GM21717 (cell line): ENCODE results near the gene CATSPERE.

ENCODE experiments used
- ATAC-seq: cut with Tn5 transposase; IDR thresholded peaks from one replicate; pipeline ENCODE4 v1.9.1; 2021; ENCODE audit warnings: mild to moderate bottlenecking, moderate library complexity; ENCODE audit not compliant: unreplicated experiment

CATSPERE gene

DNA sequence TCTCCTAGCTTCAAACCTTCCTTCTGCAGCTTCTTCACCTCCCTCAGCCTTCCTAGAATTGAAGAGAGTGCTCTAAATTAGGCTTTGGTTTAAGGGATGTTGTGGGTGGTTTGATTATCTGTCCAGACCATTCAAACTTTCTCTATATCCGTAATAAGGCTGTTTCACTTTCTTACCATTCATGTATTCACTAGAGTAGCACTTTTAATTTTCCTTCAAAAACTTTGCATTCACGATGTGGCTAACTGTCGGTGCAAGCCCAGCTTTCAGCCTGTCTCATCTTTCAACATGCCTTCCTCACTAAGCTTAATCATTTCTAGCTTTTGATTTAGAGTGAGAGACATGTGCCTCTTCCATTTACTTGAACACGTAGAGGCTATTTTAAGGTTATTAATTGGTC, 165.6 kb downstream of the CATSPERE start:
- no peak for ATAC-seq

DNA sequence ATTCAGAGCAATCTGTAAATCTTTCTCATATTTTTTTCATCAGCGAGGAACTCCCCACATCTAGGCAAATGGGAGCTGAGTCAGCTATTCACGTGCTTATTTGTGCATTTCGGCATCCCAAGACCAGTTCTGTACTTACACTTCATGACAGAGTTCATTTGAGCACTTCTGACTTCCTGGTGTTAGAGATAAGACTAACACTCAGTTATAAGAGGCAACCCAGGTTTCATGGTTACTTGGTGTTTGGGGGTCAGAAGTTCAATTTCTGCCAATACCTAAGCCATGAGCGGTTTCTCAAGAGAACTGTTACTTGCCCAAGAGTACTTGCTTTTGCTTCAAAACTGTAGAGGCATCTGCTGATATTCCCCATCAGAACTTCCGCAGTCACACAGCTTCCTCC, 167.7 kb downstream of the CATSPERE start:
- no peak for ATAC-seq

DNA sequence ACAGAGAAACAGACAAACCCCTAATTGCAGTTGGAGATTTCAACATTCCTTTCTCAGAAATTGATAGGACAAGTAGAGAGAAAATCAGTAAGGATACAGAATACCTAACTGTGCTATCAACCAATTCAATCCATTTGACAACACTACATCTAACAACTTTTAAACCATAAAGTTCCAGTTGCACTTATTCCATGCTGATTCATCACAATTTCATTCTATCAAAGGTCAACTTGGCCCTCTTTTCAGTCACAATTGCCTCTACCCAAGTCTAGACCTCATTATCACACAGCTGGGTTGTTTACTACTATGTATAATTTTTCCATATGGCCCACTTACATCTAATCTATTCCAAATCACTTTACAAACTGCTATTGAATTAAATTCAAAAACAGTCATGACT, 172.1 kb downstream of the CATSPERE start:
- no peak for ATAC-seq

DNA sequence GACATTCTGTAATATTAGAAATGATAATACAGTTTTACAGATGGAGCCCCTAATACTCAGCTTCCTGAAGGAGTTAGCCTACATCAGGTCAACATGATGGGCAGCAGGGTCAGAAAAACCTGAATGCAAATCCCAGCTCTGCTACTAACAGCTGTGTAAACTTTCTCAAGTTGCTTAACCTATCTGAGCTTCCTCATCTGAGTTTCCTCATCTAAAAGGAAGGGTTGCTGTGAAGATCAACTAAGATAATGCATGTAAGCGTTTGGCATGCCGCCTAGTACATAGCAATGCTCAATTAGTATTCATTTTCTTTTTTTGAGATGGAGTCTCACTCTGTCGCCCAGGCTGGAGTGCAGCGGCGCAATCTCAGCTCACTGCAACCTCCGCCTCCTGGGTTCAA, 173.5 kb downstream of the CATSPERE start:
- ATAC-seq: no peak

DNA sequence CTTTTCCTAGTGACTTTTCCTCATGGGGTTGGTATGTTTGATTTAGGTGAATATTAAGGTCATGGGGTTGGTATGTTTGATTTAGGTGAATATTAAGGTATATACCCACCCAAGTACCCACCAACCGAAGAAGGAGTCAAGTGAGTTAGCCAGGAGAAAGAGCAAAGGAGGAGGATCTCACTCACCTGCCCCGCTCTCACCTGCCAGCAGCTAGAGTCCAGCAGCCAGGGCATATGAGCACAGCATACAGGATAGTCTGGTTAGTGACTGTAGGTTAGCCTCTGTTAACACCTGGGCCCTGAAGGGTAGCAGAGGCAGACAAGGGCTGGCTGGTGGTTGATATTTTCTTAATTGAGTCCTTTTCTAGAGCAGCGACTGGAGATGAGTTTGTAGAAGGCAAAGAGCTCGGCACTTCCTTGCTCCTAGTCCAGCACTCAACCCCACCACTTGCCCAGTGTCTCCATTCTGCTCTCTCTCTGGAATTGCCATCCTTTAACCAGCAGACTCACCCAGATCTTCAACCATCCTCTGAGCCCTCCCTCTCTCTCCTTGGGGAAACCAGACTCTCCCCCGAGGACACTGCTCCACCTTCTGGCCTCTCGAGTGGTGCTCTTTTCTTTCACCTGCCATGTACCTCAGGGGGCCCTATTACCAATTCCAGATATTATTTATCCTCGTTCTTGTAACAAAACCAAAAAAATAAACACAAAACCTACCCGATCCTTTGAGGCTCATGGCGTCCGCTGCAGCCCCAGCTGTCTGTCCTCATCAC, 175.6 kb downstream of the CATSPERE start:
- no peak for ATAC-seq

DNA sequence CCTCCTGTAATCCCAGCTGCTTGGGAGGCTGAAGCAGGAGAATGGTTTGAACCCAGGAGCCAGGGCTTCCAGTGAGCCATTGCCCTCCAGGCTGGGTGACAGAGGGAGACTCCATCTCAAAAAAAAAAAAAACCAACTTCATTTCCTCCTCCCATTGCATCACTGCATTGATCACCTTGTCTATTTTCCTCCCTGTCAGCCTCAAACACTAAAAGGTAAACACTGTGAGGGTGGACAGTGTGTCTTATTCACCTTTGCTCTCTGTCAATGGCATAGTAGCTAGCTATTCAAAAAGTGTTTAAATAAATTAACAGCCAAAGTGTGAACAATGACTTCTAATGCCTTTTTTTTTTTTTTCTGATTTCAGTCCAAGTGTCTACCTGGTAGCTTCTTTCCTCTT, 178.5 kb downstream of the CATSPERE start:
- ATAC-seq: no peak

DNA sequence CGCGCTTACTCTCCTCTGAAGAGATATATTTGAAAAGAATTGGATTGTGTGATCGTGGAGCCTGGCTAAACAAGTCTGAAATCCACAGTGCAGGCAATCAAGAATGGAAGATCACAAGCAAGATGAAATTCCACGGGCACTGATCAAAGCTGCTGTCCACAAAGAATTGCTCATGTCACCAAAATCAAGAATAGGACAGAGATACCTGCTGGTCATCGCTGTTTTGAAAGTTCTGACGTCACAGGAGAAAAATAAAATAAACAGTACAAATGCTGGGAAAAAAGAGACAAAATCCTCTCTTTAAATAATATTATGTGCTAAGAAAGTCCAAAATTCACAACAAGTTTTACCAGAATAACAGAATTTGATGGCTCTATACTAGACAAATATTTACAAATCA, 179.8 kb downstream of the CATSPERE start:
- ATAC-seq: no peak

DNA sequence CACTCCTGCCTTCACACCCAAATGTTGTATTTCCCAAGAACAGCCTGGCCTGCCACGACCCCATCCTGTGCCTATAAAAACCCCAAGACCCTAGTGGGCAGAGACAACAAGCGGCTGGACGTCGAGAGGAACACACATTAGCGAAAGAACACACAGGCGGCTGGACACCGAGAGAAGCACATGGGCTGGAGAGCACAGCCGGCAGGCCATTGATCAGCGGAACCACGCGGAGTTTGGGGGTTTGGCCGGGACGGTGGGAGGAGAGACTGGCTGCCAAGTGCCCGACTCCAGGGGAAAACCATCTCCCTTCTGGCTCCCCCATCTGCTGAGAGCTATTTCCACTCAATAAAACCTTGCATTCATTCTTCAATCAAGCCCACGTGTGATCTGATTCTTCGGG, 181.5 kb downstream of the CATSPERE start:
- ATAC-seq: no peak

DNA sequence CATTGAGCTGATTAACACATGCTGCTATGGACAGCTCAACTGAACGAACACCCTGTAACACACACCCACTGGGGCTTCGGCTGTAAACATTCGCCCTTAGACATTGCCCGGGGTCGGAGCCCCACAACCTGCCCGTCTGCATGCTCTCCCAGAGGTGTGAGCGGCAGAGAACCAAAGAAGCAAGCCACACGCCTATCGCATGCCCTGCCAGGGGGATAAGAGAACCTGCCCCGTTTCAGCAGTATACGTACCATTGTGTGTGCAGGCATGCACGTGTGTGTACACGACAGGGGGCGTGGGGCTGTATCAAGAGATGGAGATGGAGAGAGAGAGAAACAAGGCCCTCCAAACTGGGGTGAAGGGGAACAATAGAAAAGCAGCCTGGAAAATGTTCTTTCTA, 181.9 kb downstream of the CATSPERE start:
- ATAC-seq: no peak

DNA sequence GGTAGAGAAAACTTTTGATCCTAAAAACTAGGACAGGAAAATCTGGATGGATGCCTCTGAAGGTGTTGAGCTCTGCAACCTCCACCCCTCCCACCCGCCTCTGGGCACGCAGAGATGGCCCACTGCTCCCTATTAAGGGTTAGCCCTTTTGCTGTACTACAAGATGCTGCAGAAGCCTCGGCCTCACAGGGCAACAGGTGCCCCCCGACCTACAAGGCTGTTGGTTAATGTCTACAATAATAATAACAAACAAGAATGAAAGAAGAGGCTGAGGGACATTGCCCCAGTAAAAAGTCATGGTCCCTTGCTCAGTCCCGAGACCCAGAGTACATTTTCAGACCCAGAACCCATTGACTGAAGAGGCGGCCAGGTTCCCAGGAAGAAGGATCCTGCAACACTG, 184.3 kb downstream of the CATSPERE start:
- ATAC-seq: no peak

DNA sequence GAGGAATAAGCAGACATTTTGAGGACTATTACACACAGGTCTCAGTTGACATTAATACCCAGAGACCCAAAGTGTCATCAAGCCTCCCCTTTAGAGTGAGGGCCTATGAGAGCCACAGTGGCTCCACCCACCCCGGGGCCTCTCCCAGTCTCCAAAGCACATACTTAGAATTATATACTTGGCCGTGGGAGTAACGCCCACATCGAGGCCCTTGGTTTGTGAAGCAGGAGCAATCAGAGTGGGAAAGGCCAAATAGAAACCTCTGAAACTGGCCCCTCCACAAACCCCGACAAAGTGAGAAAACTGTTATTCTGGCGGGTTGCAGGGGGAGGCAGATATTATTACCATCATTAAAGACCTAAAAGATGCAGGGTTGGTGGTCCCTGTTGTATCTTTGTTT, 184.8 kb downstream of the CATSPERE start:
- ATAC-seq: no peak

DNA sequence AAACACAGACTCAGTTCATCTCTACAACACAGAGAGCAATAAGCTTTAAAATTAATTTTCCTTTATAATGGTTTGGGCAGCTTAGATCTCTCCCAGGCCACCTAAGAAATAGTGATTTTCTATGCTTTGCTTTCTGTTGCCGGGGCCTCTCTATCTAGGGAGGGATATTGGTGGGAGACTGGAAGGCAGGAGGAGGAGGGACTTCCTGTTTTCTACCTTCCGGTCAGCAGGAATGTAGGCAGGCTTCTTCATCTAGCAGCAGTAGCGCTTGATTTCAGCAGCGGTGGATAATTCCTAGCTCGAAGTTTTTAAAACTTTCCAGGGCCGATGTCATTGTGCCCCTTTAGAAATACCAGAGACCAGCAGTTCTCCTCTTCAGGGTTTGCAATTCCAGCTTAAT, 186.7 kb downstream of the CATSPERE start:
- no peak for ATAC-seq

DNA sequence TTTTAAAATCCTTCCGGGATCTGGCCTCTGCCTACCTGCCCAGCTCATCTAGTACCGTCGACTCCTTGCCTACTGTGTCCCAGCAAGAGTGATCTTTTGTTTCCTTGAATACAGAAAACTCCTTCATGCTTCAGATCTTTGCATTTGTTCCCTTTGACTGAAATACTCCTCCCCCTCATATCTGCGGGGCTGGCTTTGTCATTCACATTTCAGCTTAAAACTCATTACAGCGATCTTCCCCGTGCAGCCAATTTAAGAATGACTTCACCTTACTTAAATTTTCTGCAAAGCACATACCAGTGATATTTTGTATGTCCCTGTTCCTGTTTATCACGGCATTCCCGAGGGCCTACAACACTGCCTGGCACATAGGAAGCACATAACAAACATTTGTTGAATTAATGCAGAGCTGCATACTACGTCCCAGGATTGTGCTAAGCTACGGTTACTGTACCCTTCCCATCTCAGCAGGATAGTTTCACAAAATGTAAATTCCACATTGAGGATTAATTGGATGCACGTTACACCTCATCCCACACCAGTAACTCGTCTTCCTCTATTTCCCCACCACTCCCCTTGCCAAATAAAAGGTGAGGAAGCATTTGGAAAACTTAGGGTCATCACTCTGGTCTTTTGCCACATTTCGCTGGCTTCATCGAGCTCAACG, 191.0 kb downstream of the CATSPERE start:
- ATAC-seq: no peak

DNA sequence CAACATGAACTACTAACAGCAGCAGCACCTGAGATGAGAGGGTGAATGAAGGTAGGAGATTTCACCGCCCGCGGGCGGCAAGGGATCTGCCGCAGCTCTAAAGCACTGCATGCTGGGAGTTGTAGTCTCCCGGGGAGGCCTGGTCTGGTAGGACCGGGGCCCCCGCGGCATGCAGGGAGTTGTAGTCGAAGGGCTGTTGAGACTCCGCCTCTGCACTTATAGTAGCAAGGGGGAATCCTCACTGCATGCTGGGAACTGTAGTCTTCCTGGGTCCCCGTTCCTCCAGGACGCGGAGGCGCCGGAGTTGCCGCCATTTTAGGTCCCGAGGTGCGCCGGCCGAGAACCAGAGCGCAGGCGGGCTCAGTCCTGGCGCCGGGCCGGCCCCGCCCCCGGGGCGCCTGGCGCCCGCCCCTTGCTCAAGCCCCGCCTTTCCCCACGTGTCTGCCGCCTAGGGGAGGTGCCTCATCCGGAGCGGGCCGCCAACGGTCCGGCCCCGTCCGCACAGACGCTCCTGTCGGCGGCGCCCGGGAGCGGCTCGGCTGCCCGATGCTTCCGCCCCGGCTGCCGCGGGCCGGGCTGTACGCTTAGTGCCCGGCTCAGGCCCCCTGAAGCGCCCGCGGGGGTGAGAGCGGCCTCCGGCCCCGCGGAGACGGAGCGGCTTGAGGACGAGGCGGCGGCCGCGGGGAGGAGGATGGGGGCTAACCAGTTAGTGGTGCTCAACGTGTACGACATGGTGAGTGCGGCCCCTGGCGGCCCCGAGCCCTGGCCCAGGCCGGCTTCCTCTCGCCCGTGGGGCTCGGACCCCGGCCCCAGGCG, 191.8 kb downstream of the CATSPERE start, which contains the start of gene DESI2:
Gene DESI2, plus strand, starts transcription at position 504 of the 816 bp plus-strand sequence. Its CDS starts 188 bp downstream, at position 692.
- ATAC-seq: peak; percentile 98

DNA sequence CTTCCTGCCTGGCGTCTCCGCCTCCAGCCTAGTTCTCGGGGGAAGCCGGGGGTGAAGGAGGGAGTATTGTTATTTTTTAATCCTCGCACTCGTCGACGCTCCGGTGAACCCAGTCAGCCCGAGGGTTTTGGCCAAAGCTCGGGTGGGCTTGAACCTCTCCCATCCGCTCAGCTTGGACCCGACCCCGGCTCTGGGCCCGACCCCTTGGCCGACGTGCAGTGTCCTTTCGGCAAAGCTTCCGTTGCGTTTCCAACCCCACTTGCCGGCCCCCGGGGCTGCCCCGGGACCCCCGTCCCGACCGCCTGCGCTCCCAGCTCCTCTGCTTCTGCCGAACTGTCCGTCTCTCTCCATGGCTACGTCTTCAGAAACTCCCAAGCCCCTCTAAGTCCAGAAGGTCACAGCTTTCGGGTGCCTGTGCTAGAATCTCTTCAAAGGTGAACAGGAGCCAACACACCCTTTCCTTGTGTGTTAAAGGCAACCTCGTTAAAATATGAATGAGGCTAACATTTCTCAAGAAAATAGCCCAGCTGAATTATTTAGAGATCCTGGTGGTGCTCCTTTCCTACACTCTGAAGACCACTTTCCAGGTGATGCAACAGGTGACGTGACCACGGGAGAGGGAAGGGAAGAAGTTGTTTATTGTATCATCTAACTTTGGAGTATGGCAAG, 192.5 kb downstream of the CATSPERE start:
- ATAC-seq: peak; percentile 0

DNA sequence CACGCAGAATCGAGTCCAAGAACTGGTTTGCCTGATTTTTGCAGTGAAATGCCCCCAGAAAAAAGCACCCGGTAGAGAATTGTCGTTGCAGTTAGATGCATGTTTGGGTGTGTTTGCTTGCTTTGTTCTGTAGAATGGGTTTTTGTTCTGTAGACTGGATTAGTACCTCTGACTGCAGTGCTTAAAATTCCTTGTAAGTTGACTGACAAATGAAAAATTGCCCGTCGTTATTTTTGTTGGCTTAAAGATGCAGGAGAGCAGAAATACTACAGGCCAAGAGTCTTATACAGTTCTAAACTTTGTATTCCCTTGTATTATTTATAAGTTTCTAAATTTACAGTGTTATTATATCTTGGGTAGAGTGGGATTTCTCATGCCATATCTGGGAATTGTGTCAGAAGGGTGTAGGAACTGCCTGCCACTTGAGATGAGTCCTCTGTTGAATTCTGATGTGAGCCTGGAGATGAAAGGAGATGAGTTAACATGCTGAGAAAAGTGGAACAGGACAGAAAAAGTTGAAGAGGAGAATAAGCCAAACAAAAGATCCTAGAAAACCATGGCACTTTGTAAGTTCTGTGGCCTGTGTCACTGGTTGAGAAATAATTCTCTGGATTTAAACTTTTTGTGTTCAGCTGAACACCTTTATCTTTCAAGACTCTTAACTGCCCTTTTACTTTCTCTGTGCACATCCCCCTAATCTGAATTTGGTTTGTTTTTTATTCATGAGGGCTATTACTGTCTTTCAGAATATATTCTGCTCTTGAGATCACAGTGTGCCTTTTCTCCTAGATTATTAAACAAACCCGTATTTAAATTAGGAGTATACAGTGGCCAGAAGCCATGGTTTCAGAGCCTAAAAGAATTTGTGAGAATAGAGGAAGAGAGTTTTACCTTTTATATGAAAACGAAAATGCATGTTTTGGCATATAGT, 193.3 kb downstream of the CATSPERE start:
- no peak for ATAC-seq

DNA sequence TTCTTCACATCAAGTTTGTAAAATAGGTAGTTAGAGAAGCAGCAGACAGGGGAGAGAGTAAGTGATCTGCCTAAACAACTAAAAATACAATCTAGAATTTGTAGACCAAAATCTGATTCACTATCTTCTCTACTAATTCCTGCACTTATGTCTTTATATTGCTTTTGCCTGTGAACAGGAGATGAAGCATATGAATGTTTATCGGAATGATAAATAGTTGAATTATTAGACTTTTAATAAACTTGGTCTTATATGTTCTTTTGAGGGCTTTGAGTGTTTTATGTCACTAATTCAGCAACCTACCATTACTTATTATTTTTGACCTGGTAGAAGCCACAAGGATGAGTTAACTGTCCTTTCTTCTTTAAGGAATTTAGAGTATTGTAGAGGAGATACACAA, 194.1 kb downstream of the CATSPERE start:
- no peak for ATAC-seq

DNA sequence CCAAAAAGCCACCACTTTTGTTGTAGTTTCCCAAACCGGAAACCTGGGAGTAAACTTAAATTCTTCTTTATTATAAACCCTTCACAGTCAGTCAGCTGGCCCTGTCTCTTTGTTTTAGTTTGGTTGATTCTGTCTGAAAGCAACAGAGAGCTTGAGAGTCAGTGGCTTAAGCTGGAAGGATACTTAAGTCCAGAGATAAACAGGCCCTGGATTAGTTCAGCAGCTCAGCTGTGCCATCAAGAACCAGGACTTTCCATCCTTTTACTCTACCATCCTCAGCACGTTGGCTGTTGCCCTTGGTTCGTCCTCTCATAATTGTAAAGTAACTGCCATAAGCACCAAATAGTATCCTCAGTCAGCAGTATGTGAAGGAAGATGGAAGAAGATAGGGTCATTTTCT, 196.3 kb downstream of the CATSPERE start:
- ATAC-seq: no peak

DNA sequence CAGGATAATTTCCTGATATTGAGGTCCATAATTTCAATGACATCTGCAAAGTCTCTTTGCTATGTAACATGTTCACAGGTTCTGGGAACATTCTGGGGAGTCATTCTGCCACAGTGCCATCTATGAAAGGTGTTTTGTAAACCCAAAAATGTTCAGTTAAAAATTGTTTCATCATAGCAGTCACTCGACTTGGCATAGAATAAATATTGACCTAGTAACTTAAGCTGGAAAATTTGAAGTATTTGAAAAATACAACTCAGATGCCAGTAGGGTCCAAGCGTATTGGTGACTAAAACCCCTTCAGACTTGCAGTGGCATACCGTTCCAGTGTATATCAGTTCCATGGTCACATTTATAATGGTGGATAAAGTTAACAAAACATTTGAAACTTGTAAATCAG, 198.6 kb downstream of the CATSPERE start:
- ATAC-seq: no peak

DNA sequence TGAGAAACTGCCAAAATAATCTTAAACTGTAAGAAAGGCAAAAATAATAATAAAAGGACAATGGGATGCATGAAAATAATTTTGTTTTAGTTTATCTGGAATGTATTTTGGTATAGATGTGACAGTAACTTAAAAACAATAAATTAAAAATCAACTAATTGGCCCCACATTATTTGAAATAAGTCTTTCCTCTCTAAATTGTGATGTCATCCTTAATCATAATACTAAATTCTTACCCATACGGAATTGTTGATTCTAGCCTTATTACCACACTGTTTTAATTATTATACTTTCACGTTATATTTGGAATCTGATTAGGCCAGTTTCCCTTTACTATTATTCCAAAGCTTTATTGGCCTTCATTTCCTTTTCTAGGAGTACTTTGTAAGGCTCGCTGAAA, 199.5 kb downstream of the CATSPERE start:
- ATAC-seq: no peak
